K562 (cell line): ENCODE results near the gene RNF150. TPM values are rescaled to one million over a fixed set of nuclear protein-coding genes. Genes with fewer than 3 reads are reported as not detected.

Experiments
- ATAC-seq: fragments of 200-7000 bp; cut with Tn5 transposase; 3 replicates; pipeline ENCODE4 v1.9.1; 2020; ENCODE audit warnings: moderate library complexity
- BruUV-seq: library from RNA; stranded (reverse); fragments of 400-500 nt; replicated peaks from 2 replicates; lab custom pipeline; 2021; lab: Mats Ljungman, UMichigan
- CTCF ChIA-PET: fragments of 300-600 bp; formaldehyde crosslinking; extraction: SDS; loops from one replicate; lab custom pipeline; 2021; ENCODE audit warnings: low intra/inter-chr PET ratio; lab: Yijun Ruan, JAX
- POLR2A ChIA-PET: fragments of 300-600, 350-650 bp; sonication (Branson Sonifier 250); formaldehyde crosslinking; extraction: SDS; loops from one replicate; lab custom pipeline; 2021; ENCODE audit warnings: antibody characterized with exemption, inconsistent platforms; lab: Yijun Ruan, JAX
- DNase-seq, 4 experiments: peaks; one replicate each; pipeline versions ENCODE4 v3.0.0 to v3.0.0-alpha.2; 2011 to 2018; ENCODE audit warnings: low spot score in 3 of 4, mixed read lengths in 3 of 4; ENCODE audit errors: extremely low read depth in 1 of 4
- FAIRE-seq: peaks from 2 replicates; lab custom pipeline; 2011; peaks lifted over from hg19 to GRCh38; lab: Jason Lieb, UNC
- H2AFZ ChIP-seq: 2 replicates; pipeline ENCODE4 v1.6.0; 2011; ENCODE audit warnings: low read depth, low read length, control low read depth, inconsistent platforms
- H3K27ac ChIP-seq: fragments of 200-600 bp; 3 replicates; pipeline ENCODE4 v1.8.0; 2011; ENCODE audit warnings: low read depth, mild to moderate bottlenecking, control low read depth, inconsistent platforms, low read length, moderate library complexity, mixed read lengths; ENCODE audit errors: extremely low read depth
- H3K27me3 ChIP-seq, 2 experiments: fragments of 300-600 bp in 1 of 2; 2 replicates in 1 of 2; 3 replicates in 1 of 2; pipeline versions ENCODE4 v1.6.0 to v1.8.0; 2011; ENCODE audit warnings: inconsistent platforms in 2 of 2, low read length in 2 of 2, mild to moderate bottlenecking in 1 of 2, mixed read lengths in 1 of 2, moderate library complexity in 1 of 2; ENCODE audit not compliant: control insufficient read depth in 2 of 2, insufficient read depth in 2 of 2
- H3K36me3 ChIP-seq: fragments of 300-600 bp; 3 replicates; pipeline ENCODE4 v1.8.0; 2011; ENCODE audit warnings: mild to moderate bottlenecking, low read length, inconsistent platforms; ENCODE audit not compliant: control insufficient read depth, insufficient read depth
- H3K4me1 ChIP-seq, 2 experiments: fragments of 200-600 bp in 1 of 2; replicated peaks in 1 of 2; 2 replicates in 1 of 2; 3 replicates in 1 of 2; pipeline versions ENCODE4 v1.5.1 to v1.8.0; 2011; ENCODE audit warnings: inconsistent platforms in 2 of 2, low read length in 2 of 2, mild to moderate bottlenecking in 1 of 2, mixed read lengths in 1 of 2, moderate library complexity in 1 of 2; ENCODE audit not compliant: control insufficient read depth in 2 of 2, insufficient read depth in 2 of 2
- H3K4me2 ChIP-seq: 2 replicates; pipeline ENCODE4 v1.6.1; 2011; ENCODE audit warnings: low read length, control low read depth, inconsistent platforms, mixed read lengths; ENCODE audit not compliant: insufficient read depth
- H3K4me3 ChIP-seq: fragments of 200-600 bp; sonication (generic), shearing (Covaris generic); 2 replicates; pipeline ENCODE4 v1.5.1; 2016; ENCODE audit warnings: control low read depth, inconsistent platforms
- H3K79me2 ChIP-seq: fragments of 200-600 bp; 3 replicates; pipeline ENCODE4 v1.8.0; 2011; ENCODE audit warnings: low read length, inconsistent platforms; ENCODE audit not compliant: control insufficient read depth, insufficient read depth
- H3K9ac ChIP-seq, 2 experiments: 2 replicates each; pipeline versions ENCODE4 v1.6.0 to v1.6.1; 2011; ENCODE audit warnings: low read depth in 2 of 2, low read length in 2 of 2, control low read depth in 1 of 2, inconsistent platforms in 1 of 2, mild to moderate bottlenecking in 1 of 2, mixed read lengths in 1 of 2; ENCODE audit not compliant: insufficient read depth in 1 of 2
- H3K9me1 ChIP-seq: one replicate; pipeline ENCODE4 v1.6.0; 2011; ENCODE audit warnings: inconsistent platforms, mild to moderate bottlenecking, low read length, moderate library complexity; ENCODE audit not compliant: control insufficient read depth, insufficient read depth
- H3K9me3 ChIP-seq: replicated peaks from 2 replicates; pipeline ENCODE4 v1.5.1; 2011; ENCODE audit warnings: low read depth, low read length, inconsistent platforms; ENCODE audit not compliant: control insufficient read depth, insufficient read depth
- H4K20me1 ChIP-seq: replicated peaks from 2 replicates; pipeline ENCODE4 v1.6.1; 2011; ENCODE audit warnings: low read length, inconsistent platforms, mixed read lengths; ENCODE audit not compliant: control insufficient read depth, insufficient read depth
- BRD4 ChIP-seq: fragments of 200-600 bp; sonication (generic); IDR thresholded peaks from 2 replicates; pipeline ENCODE4 v1.6.1; 2017; ENCODE audit warnings: inconsistent platforms
- CREM ChIP-seq: IDR thresholded peaks from 2 replicates; pipeline ENCODE4 v1.6.1; 2014; ENCODE audit warnings: antibody characterized with exemption, low read depth
- FOS ChIP-seq: IDR thresholded peaks from 3 replicates; pipeline ENCODE4 v1.6.1; 2011; ENCODE audit not compliant: insufficient read length; ENCODE audit errors: extremely low read depth
- FOXP4 ChIP-seq: sonication (generic); formaldehyde crosslinking; IDR thresholded peaks from 2 replicates; pipeline ENCODE4 v1.8.0; 2022; ENCODE audit warnings: mild to moderate bottlenecking, missing genetic modification reagents, borderline replicate concordance
- GABPA ChIP-seq: fragments of 200-800 bp; sonication (Bioruptor generic); conservative IDR thresholded peaks from 2 replicates; pipeline ENCODE4 v1.6.1; 2016; ENCODE audit warnings: low read depth, missing genetic modification characterization, missing compliant biosample characterization
- HOXB6 ChIP-seq: fragments of 250-450 bp; sonication (Bioruptor Pico); IDR thresholded peaks from 2 replicates; pipeline ENCODE4 v1.5.1; 2022; ENCODE audit warnings: mild to moderate bottlenecking, borderline replicate concordance
- KDM4B ChIP-seq, 2 experiments: fragments of 450-650 bp in 1 of 2; sonication (generic) in 1 of 2; IDR thresholded peaks; 2 replicates each; pipeline ENCODE4 v1.6.1; 2016 to 2017; ENCODE audit warnings: borderline replicate concordance in 2 of 2, antibody characterized with exemption in 1 of 2, low read depth in 1 of 2, mild to moderate bottlenecking in 1 of 2
- L3MBTL2 ChIP-seq: fragments of 450-650 bp; IDR thresholded peaks from 2 replicates; pipeline ENCODE4 v1.6.1; 2016; ENCODE audit warnings: mild to moderate bottlenecking, moderate library complexity
- MBD2 ChIP-seq: sonication (generic); IDR thresholded peaks from 2 replicates; pipeline ENCODE4 v1.6.1; 2016; ENCODE audit warnings: low read depth, borderline replicate concordance
- MIER1 ChIP-seq: fragments of 450-650 bp; IDR thresholded peaks from 2 replicates; pipeline ENCODE4 v1.6.1; 2016; ENCODE audit warnings: antibody characterized with exemption, mild to moderate bottlenecking, low read depth
- SAFB ChIP-seq: fragments of 200-400 bp; formaldehyde crosslinking; IDR thresholded peaks from 2 replicates; pipeline ENCODE4 v1.6.1; 2017; ENCODE audit warnings: low read depth, low read length, borderline replicate concordance
- SIN3A ChIP-seq, 2 experiments: fragments of 150-350 bp in 1 of 2; IDR thresholded peaks; 2 replicates each; pipeline ENCODE4 v1.6.1; 2011 to 2016; ENCODE audit warnings: borderline replicate concordance in 2 of 2, low read depth in 2 of 2, low read length in 2 of 2, mild to moderate bottlenecking in 2 of 2, moderate library complexity in 2 of 2; ENCODE audit not compliant: control insufficient read depth in 1 of 2
- SUPT5H ChIP-seq: fragments of 450-650 bp; IDR thresholded peaks from 2 replicates; pipeline ENCODE4 v1.6.1; 2016
- TCFL5 ChIP-seq: fragments of 250-450 bp; sonication (Bioruptor Pico); conservative IDR thresholded peaks from 2 replicates; pipeline ENCODE4 v1.6.1; 2021; ENCODE audit warnings: mild to moderate bottlenecking, moderate library complexity, matching md5 sums
- ZFP1 ChIP-seq: fragments of 450-650 bp; formaldehyde crosslinking; IDR thresholded peaks from 2 replicates; pipeline ENCODE4 v1.4.0; 2020; ENCODE audit warnings: mild to moderate bottlenecking, mixed read lengths
- WGBS: fragments of 100-300 bp; shearing (Covaris generic); methylation state at CpG from one replicate; pipeline ENCODE4 v1.1.6; 2016; ENCODE audit warnings: low coverage, mixed read lengths; ENCODE audit not compliant: insufficient coverage; ENCODE audit errors: missing lambda C conversion rate; 5-methylcytosine and 5-hydroxymethylcytosine counted together
- in situ Hi-C: fragments of 300-500 bp; cut with MboI; formaldehyde crosslinking; loops from 4 replicates; pipeline ENCODE4 v1.15.0; 2018; ENCODE audit warnings: inconsistent platforms, mixed read lengths
- intact Hi-C: fragments of 100-400 bp; cut with micrococcal nuclease; formaldehyde crosslinking; loops from 2 replicates; pipeline ENCODE4 v1.14.2; 2022
- polyA plus RNA-seq, 8 experiments: library from polyadenylated mRNA; depleted of rRNA in 4 of 8; stranded (reverse) in 5 of 8; unstranded in 3 of 8; fragments of >200 nt; fragmentation: Nextera tagmentation in 2 of 8; fragmentation: Illumina TruSeq in 1 of 8; extraction: Ambion mirVana in 2 of 8; extraction: Trizol in 1 of 8; gene quantifications; 2 replicates each; pipeline versions ENCODE4 v1.2.1 to v1.2.3, GENCODE V29; 2011 to 2014; ENCODE audit warnings: inconsistent platforms in 1 of 8, missing spikeins in 1 of 8
- total RNA-seq, 7 experiments: library from RNA; depleted of rRNA in 6 of 7; stranded (reverse); fragments of >200 nt in 6 of 7; fragmentation: Illumina TruSeq in 2 of 7; extraction: Trizol in 2 of 7; gene quantifications; 2 replicates each; pipeline versions ENCODE4 v1.2.1 to v1.2.3, GENCODE V29; 2011 to 2021; ENCODE audit warnings: low replicate concordance in 1 of 7
- TF ChIP-seq, protein P1 (sequence below): fragments of 250-450 bp; sonication (Bioruptor Pico); IDR thresholded peaks from 2 replicates; pipeline ENCODE4 v1.9.0; 2021; ENCODE audit warnings: mild to moderate bottlenecking
- TF ChIP-seq, protein P2 (sequence below), 2 experiments: fragments of 450-650 bp in 1 of 2; sonication (generic) in 1 of 2; formaldehyde crosslinking in 1 of 2; IDR thresholded peaks in 1 of 2; conservative IDR thresholded peaks in 1 of 2; 2 replicates each; pipeline versions ENCODE4 v1.6.1 to v1.8.1; 2016 to 2023; ENCODE audit warnings: mild to moderate bottlenecking in 2 of 2, moderate library complexity in 2 of 2, inconsistent platforms in 1 of 2, missing genetic modification reagents in 1 of 2

Gene RNF150
- total and polyA plus RNA-seq, 9 of the 15 experiments (the other 6 are each of a cell fraction or from before 2014, with no cell fraction given): 0.09 TPM; not detected in 8

- H3K4me2 ChIP-seq: no peak overlapping the region
- ATAC-seq: no peak
- H3K27me3 ChIP-seq: no peaks in the 10 kb centered on the region
- no peaks in the 10 kb centered on the region for H3K4me1 ChIP-seq
- no peak overlapping the region for H3K27ac ChIP-seq
- no peak overlapping the region for H2AFZ ChIP-seq
- in situ Hi-C loops (loop anchor here (25.0 kb wide), 1 partner anchor 509 kb away; the partner anchor contains the start of gene SCOC), intact Hi-C loops (no loop called here)
- no peaks in the 10 kb centered on the region for H3K79me2 ChIP-seq
- TF ChIP-seq, protein P1, sequence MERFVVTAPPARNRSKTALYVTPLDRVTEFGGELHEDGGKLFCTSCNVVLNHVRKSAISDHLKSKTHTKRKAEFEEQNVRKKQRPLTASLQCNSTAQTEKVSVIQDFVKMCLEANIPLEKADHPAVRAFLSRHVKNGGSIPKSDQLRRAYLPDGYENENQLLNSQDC: no peak
- TF ChIP-seq SUPT5H (no peak), TCFL5 (no peak), FOS (no peak), HOXB6 (CRISPR knock-in tag) (no peak), KDM4B (IDR thresholded peaks at IDR 0.05; ENCODE audit: borderline replicate concordance in 2 of 2, low read depth in 1 of 2) (no peak), CREM (no peak), GABPA (tag) (no peak), MIER1 (no peak), SAFB (no peak), FOXP4 (CRISPR knock-in tag) (no peak), ZFP1 (CRISPR knock-in tag) (no peak), L3MBTL2 (no peak), MBD2 (no peak), SIN3A (IDR thresholded peaks at IDR 0.05; ENCODE audit: borderline replicate concordance in 2 of 2, control insufficient read depth in 1 of 2, low read depth in 2 of 2, low read length in 2 of 2) (no peak), BRD4 (no peak)
- TF ChIP-seq, protein P2, sequence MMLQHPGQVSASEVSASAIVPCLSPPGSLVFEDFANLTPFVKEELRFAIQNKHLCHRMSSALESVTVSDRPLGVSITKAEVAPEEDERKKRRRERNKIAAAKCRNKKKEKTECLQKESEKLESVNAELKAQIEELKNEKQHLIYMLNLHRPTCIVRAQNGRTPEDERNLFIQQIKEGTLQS (IDR thresholded peaks at IDR 0.05): no peak
- TF ChIP-seq, protein P2 (CRISPR knock-in tag; conservative IDR thresholded peaks at IDR 0.05): no peak
- no peak overlapping the region for H3K9ac ChIP-seq
- no peak overlapping the region for H3K4me3 ChIP-seq
- no TSS peak for BruUV-seq
- ChIA-PET CTCF (no interaction called here), POLR2A (interaction anchor here (0.6 to 1.2 kb wide), 2 partner anchors 12 to 15 kb away, joined by 3 to 4 read pairs; no protein-coding TSS in a partner anchor)
- 0% methylated on average over 1 of the region's 1 CpG for WGBS
- no peaks in the 10 kb centered on the region for H3K9me1 ChIP-seq
- no peaks in the 10 kb centered on the region; the same call in 1 of the 2 replicates for H4K20me1 ChIP-seq
- no peak for FAIRE-seq
- no peaks in the 10 kb centered on the region for H3K9me3 ChIP-seq
- H3K36me3 ChIP-seq: no peaks in the 10 kb centered on the region
- DNase-seq: no peak
Observed at GRCh38 chr4:140871368-140871767, 261.9 kb downstream of the RNF150 start.
